Amygdala (tissue), 56 donors: ENCODE data around the gene RGS10.

Experiments
- DNase-seq, 56 donors: peaks; one replicate each; lab custom pipeline; 2025; lab: John Stamatoyannopoulos, UW

Gene RGS10

GRCh38 chr10:119520283-119520682 is 22.2 kb downstream of the RGS10 start:
- no peak for DNase-seq

GRCh38 chr10:119518936-119519335 is 23.6 kb downstream of the RGS10 start:
- peak in 1 of 56 donors; percentile 9 for DNase-seq

DNA sequence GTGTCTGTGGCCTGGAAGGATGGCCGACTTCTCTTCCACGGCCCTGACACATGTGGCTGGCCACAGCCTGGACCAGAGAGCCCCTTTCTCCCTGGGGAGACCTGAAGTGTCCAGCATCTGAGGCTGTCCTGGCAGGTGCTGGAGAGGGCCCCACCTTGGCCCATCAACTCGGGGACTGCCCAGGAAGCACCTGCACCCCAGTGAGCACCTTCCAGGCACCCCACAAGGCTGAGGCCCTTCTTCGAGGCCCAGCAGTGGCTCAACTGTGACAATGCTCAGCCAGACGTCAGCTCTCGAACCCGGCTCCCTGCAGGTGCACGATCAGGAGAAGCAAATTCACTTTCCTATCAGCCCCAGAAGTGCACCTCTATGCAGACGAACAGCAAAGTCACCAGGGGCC is 24.3 kb downstream of the RGS10 start:
- DNase-seq, result no peak

DNA sequence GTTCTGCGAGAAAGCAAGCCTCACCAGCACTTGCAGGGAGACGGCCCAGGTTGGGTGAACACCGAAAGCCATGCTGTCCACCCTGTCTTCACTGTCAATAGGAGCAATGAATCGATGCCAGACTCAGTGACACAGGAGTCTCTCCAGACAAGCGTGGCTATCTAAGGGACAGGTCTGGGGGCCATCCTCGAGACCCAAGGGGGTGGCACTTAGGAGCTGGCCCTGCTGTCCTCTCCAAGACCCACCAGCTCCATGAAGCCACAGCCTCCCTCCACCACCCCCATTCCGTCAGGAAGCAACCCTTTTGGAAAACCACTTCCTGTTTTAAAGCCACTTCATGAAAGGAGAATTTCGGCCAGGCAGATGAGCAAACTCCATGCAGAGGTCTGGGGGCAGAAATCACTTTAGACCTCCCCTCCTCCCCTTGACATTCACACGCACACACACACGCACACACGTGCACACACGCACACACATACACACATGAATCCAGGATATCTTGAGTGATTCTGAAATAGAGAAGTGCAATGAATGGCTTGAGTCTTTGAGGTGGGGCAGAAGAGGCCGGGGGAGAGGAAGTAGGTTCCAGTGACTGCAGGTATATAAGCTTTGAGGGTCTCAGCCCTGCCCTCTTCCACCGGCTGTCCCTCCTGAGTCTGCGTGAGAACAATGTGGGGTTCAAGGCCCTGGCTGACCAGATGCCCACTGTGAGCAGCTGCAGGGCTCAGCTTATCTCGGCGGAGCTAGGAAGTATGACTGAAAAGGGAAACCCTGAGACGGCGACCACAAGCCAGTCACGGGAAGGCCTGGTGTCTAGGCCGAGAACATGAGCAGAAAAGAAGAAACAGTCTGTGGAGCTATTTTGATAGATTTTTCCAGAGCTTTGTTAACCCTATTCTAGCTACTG is 25.0 kb downstream of the RGS10 start:
- DNase-seq, result peak in 10 of 56 donors; percentile 7 to 42 (median 20)

DNA sequence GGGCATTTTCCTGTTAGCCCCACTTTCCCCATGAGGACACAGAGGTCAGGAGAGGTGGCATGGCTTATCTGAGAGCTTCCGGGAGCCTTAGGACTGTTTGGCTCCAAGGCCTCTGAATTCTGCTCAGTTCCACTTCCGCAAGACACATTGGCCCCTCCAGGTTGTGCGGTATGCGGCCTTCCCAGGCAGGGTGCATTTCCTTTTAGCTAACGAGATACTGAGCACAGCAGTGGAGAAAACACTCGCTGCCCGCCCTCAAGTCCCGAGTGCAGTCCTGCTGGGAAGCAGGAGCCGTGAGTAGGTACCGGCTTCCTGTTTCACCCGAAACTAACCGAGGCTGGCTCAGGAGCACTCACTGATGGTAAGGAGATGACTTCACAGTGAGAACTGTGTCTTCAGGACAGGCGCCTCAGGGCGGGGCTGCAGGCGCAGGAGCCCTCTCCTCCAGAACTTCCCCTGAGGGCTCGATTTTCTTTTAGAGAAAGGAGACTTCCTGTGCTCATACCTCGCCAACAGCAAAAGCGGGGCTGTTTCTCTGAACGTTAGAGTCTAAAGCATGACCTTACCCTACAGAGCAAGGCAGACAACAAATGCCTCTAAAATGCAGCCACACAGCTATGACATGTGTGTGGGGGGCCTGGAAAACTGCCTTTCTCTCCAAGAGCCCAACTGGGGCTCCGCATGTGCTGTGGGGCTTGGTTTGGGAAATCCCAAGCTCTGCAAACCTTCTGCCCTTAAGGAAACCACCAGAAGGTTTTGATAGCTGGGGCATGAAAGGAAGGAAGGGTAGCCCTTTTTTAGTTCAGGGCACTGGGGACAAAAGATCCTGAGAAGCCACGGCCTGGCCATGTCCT is 25.9 kb downstream of the RGS10 start:
- DNase-seq, result peak in 4 of 56 donors; percentile 5 to 30 (median 22)

GRCh38 chr10:119515511-119516045 is 26.9 kb downstream of the RGS10 start:
- DNase-seq, result no peak

GRCh38 chr10:119514819-119515218 is 27.7 kb downstream of the RGS10 start:
- DNase-seq, result no peak

- DNase-seq, result no peak
Measured at GRCh38 chr10:119511828-119512515, 30.5 kb downstream of the RGS10 start.

DNA sequence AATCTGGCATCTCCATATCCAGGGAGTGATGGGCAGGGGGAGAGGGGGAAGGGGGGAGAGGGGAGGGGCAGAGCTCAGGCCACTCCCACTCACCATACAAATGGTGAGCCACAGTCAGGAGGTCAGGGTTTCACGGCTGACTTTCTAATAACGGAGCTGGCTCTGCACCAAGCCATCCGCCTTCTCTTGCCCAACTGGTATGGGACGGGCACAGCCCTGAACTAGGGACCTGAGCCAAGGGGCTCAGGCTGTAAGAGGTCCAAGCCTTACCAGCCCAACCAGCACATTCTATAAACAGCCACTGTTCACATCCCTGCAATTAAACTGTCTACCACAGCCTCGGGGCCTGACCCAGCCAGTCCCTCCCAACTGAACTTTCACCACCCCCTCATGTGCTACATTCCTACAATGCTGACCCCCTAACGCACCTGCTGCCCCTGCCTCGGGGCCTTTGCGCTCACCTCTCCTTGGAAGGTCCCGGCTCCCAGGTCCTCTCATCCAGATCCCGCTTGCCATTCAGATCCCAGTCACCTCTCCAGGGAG is 32.5 kb downstream of the RGS10 start:
- peak in 1 of 56 donors; percentile 16 for DNase-seq

GRCh38 chr10:119507115-119507514 is 35.4 kb downstream of the RGS10 start:
- DNase-seq, result no peak

DNA sequence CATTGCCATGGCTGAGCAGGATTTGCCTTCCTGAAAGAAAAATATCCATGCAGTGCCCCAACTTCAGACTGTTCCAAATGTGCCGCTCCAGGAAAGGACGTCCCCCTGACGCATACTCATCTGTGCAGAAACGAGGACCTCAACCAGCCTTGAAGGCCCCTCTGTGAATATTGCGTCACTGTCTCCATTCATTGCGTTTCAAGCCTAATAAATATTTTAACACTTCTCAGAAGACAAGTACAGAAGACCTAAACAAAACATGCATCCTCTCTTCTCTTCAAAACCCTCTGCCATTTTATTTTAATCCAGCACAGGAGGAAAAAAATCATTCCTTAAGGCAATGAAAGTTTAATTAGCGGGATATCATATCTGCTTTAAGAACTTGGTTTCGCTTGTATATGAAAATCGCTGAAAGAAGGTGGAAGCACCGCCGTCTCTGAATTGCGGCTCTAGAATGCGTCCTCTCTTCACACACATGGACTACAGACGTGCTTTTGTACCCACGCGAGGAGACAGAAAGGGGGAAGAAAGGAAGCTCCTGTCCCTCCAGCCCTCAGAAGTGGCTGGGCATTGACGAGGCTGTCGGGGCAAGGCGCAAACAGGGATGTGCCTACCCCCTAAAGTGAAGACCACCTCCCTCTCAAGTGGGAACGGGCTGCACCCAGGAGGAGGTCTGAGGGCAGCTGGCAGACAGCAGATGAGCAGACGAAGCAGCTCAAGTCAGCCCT is 36.8 kb downstream of the RGS10 start:
- DNase-seq, result no peak

DNA sequence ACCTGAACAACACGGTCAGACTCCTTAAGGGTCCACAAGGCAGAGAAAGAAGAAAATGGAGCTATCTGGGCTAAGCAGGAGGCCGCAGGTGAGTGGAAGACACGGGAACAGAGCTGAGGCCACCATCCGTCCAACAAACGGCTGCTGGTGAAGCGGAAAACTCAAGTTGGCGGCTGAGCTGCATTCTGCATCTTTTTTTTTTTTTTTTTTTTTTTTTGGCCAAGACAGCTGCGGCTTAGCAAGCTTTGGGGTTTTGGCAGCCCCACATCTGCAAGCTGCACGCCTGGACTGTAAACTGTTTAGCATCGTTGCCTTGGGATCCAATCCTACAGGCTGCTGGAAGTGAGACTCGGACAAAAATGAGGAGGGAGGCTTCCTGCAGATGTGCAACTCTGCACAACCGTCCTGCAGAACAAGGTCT is 37.4 kb downstream of the RGS10 start:
- no peak for DNase-seq

GRCh38 chr10:119504651-119505050 is 37.9 kb downstream of the RGS10 start:
- no peak for DNase-seq

GRCh38 chr10:119503821-119504220 is 38.7 kb downstream of the RGS10 start:
- no peak for DNase-seq

DNA sequence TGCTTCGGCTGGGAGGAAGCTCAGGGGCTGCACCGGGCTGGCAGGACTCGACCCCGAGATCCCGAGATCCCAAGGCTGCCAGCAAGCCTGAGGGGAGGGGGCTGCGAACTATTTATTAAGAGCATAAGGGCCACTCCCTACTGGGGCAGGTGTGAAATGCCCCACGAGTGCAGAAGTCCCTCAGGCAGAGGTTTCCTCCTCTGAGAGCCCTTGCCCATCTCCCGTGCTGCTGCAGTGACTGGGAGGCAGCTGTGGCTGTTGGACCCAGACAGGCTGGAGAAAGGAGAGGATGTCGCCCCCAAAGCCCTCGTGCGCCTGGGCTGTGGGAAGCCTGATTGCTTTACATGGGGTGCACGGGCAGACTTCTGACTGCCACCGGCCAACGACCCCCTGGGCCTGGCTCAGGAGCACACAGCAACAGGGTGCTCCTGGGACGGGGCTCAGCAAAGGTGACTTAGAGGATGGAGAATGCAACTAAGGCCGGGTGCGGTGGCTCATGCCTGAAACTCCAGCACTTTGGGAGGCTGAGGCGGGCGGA is 39.8 kb downstream of the RGS10 start:
- no peak for DNase-seq

DNA sequence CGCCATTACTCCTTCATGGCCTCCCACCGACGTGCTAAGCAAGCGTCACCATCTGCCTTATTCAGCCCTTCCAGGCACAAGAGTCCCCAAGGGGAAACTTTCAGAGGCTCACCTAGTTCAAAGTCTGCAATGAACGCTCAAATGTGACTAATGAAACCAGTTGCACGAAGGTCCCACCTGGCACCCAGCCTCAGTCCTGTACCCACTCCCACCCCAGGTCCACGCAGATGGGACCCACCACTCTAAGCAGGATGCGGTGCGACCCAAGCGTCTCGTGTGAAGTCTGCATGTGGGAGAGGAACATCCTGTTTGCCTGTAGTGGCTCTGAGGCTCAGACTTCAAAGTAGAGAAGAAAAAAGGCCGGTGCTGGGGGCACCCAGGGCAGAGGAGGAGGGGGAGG is 40.3 kb downstream of the RGS10 start:
- DNase-seq, result no peak

DNA sequence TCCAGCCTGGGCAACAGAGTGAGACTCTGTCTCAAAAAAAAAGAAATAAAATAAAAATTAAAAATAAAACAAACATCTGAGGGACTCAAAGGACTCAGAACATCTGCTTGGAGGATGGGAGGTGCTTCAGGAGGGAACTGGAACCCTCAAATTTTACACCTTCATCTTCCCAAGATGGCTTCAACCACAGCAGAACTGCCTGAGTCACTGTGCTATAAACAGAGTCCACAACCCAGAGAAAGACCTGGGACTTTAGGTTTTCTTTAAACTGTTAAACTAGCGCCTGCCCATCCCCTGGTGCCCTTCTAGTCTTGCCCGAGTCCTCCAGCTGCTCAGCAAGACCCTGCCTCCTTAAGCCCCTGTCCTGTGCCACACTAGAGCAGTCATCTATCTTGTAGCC is 40.8 kb downstream of the RGS10 start:
- no peak for DNase-seq

GRCh38 chr10:119500821-119501220 is 41.7 kb downstream of the RGS10 start:
- DNase-seq, result no peak

DNA sequence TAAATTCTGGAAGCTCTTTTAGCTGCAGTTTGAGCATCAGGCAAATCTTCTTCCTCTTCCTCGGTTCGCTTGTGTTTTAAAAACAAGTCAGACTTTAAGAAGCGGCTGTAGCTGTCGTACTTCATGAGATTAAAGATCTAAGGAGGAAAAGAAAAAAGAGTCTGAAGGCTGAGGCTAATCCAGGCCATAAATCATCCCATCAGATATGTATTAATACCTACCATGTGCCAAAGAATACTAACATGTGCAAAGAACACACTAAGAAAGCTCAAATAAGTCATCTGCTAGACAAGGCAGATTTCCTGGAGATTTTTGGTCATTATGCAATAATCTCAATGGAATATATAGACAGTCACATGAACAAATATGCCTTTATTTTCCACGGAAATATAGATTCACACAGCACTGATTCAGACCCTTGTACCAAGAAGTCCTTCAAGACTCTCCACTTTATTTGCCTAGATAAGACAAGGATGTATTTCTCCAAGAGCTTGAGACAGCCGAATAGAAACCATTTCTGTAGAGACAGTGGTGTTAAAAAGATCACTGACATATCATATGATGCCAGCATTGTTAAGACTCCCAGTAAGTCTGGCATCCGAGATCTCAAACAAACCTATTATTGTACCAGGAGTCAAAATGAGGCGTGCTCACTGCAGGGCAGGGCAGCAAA is 42.3 kb downstream of the RGS10 start:
- no peak for DNase-seq
